ENCODE data around the gene SLC2A13.

DNA sequence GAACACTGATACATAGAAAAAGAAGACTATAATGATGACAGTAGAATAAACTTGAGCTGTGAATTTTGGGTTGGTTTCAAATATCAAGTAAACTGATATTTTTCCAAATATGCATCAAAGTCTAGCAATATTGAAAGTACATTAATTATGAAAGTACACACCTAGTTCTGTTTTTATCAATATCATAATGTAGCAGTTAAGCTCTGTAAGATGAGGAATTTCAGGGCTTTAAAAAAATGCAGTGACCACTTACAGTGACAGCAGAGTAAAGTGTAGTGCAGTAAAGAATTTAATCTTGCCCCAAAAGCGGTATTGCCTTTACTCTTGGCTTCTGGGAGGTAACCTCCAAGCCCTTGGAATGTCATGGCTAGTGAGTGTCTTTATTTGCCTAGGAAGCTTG, 383.4 kb downstream of the SLC2A13 start:
- TF ChIP-seq, protein P1, sequence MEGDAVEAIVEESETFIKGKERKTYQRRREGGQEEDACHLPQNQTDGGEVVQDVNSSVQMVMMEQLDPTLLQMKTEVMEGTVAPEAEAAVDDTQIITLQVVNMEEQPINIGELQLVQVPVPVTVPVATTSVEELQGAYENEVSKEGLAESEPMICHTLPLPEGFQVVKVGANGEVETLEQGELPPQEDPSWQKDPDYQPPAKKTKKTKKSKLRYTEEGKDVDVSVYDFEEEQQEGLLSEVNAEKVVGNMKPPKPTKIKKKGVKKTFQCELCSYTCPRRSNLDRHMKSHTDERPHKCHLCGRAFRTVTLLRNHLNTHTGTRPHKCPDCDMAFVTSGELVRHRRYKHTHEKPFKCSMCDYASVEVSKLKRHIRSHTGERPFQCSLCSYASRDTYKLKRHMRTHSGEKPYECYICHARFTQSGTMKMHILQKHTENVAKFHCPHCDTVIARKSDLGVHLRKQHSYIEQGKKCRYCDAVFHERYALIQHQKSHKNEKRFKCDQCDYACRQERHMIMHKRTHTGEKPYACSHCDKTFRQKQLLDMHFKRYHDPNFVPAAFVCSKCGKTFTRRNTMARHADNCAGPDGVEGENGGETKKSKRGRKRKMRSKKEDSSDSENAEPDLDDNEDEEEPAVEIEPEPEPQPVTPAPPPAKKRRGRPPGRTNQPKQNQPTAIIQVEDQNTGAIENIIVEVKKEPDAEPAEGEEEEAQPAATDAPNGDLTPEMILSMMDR (conservative IDR thresholded peaks at IDR 0.05; ENCODE audit: low read length) = no peak
- no peak for TF ChIP-seq EZH2phosphoT487 (IDR thresholded peaks at IDR 0.05; ENCODE audit: borderline replicate concordance)
